Ovary (tissue), 3 donors: ENCODE measurements around the gene ARHGEF7.

Experiments
- EP300 ChIP-seq: sonication (generic); formaldehyde crosslinking; IDR thresholded peaks from one replicate; pipeline ENCODE4 v1.6.1; 2017; ENCODE audit warnings: antibody characterized with exemption
- TF ChIP-seq, protein P1 (sequence below), 3 donors: fragments of 450-650 bp in 2 of 3; fragments of 200-600 bp in 1 of 3; IDR thresholded peaks; one replicate each; pipeline versions ENCODE4 v1.5.1 to v1.8.0; 2016 to 2022; ENCODE audit warnings: antibody characterized with exemption in 3 of 3, mild to moderate bottlenecking in 1 of 3
- donor health status: DM: no; HTN: no; CAD: no.

DNA sequence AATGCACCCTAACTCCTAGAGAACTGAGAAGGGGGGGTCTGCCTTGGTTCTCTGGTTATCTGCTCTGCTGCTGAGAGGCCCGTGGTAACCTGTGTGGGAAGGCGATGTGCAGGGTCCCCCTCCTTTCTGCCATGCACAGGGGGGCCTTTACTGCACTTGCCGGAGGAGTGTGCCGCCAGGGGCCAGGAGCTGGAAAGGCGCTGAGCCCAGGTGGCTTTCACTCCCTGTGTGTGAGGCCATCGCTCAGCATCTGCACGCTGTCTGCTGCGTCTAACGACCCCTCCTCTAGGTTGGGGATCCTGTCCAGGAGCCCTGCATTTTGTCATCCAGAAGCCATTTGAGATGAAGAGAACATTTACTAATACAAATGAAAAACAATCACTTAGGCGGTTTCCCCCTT, 168.3 kb downstream of the ARHGEF7 start:
- TF ChIP-seq EP300, result no peak
- TF ChIP-seq, protein P1, sequence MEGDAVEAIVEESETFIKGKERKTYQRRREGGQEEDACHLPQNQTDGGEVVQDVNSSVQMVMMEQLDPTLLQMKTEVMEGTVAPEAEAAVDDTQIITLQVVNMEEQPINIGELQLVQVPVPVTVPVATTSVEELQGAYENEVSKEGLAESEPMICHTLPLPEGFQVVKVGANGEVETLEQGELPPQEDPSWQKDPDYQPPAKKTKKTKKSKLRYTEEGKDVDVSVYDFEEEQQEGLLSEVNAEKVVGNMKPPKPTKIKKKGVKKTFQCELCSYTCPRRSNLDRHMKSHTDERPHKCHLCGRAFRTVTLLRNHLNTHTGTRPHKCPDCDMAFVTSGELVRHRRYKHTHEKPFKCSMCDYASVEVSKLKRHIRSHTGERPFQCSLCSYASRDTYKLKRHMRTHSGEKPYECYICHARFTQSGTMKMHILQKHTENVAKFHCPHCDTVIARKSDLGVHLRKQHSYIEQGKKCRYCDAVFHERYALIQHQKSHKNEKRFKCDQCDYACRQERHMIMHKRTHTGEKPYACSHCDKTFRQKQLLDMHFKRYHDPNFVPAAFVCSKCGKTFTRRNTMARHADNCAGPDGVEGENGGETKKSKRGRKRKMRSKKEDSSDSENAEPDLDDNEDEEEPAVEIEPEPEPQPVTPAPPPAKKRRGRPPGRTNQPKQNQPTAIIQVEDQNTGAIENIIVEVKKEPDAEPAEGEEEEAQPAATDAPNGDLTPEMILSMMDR (IDR thresholded peaks at IDR 0.05), result no peak
